SK-N-SH treated with all-trans-retinoic acid at 6 μM for 48 hours (cell line): ENCODE measurements around the gene WFDC10A.

ENCODE experiments used
- ATAC-seq: fragments of 200-7000 bp; cut with Tn5 transposase; 3 replicates; pipeline ENCODE4 v1.9.1; 2020; ENCODE audit warnings: mild to moderate bottlenecking, moderate library complexity
- ARNTL ChIP-seq: fragments of 450-650 bp; formaldehyde crosslinking; IDR thresholded peaks from 2 replicates; pipeline ENCODE4 v1.5.0; 2020; ENCODE audit warnings: low read depth, mild to moderate bottlenecking, moderate library complexity, borderline replicate concordance
- BACH2 ChIP-seq: fragments of 250-450 bp; sonication (Bioruptor Pico); IDR thresholded peaks from 2 replicates; pipeline ENCODE4 v1.9.0; 2021; ENCODE audit warnings: mild to moderate bottlenecking, borderline replicate concordance
- CSRNP3 ChIP-seq: fragments of 250-450 bp; sonication (Bioruptor Pico); IDR thresholded peaks from 2 replicates; pipeline ENCODE4 v1.5.1; 2021; ENCODE audit warnings: mild to moderate bottlenecking, moderate library complexity
- ESRRG ChIP-seq: fragments of 250-450 bp; sonication (Bioruptor Pico); IDR thresholded peaks from 2 replicates; pipeline ENCODE4 v1.6.1; 2021; ENCODE audit warnings: mild to moderate bottlenecking
- GLIS3 ChIP-seq: fragments of 250-450 bp; sonication (Bioruptor Pico); IDR thresholded peaks from 2 replicates; pipeline ENCODE4 v1.5.0; 2020; ENCODE audit warnings: mild to moderate bottlenecking, moderate library complexity
- ISL1 ChIP-seq: fragments of 250-450 bp; sonication (Bioruptor Pico); IDR thresholded peaks from 2 replicates; pipeline ENCODE4 v2.1.2; 2022; ENCODE audit warnings: mild to moderate bottlenecking, moderate library complexity
- PATZ1 ChIP-seq: fragments of 250-450 bp; sonication (Bioruptor Pico); IDR thresholded peaks from 2 replicates; pipeline ENCODE4 v1.8.0; 2020; ENCODE audit warnings: mild to moderate bottlenecking, moderate library complexity, borderline replicate concordance
- POU6F1 ChIP-seq: fragments of 250-450 bp; sonication (Bioruptor Pico); IDR thresholded peaks from 2 replicates; pipeline ENCODE4 v1.8.0; 2021; ENCODE audit warnings: low read depth, mild to moderate bottlenecking, moderate library complexity, borderline replicate concordance
- PPARA ChIP-seq: fragments of 250-450 bp; sonication (Bioruptor Pico); IDR thresholded peaks from 2 replicates; pipeline ENCODE4 v1.5.0; 2020; ENCODE audit warnings: mild to moderate bottlenecking, borderline replicate concordance
- RARB ChIP-seq: fragments of 250-450 bp; sonication (Bioruptor Pico); IDR thresholded peaks from 2 replicates; pipeline ENCODE4 v1.8.0; 2021; ENCODE audit warnings: mild to moderate bottlenecking, moderate library complexity
- SNAI2 ChIP-seq: fragments of 250-450 bp; sonication (Bioruptor Pico); IDR thresholded peaks from 2 replicates; pipeline ENCODE4 v1.5.0; 2020; ENCODE audit warnings: mild to moderate bottlenecking, moderate library complexity
- TCF4 ChIP-seq: fragments of 250-450 bp; sonication (Bioruptor Pico); IDR thresholded peaks from 2 replicates; pipeline ENCODE4 v1.8.0; 2021; ENCODE audit warnings: mild to moderate bottlenecking, moderate library complexity, borderline replicate concordance
- TOX ChIP-seq: fragments of 250-450 bp; sonication (Bioruptor Pico); IDR thresholded peaks from 2 replicates; pipeline ENCODE4 v1.8.0; 2021; ENCODE audit warnings: mild to moderate bottlenecking, moderate library complexity, borderline replicate concordance
- TSHZ2 ChIP-seq: fragments of 250-450 bp; sonication (Bioruptor Pico); IDR thresholded peaks from 2 replicates; pipeline ENCODE4 v1.5.0; 2020; ENCODE audit warnings: mild to moderate bottlenecking, moderate library complexity
- ZC3H10 ChIP-seq: fragments of 250-450 bp; sonication (Bioruptor Pico); IDR thresholded peaks from 2 replicates; pipeline ENCODE4 v1.5.1; 2021; ENCODE audit warnings: mild to moderate bottlenecking, moderate library complexity
- ZFP30 ChIP-seq: fragments of 450-650 bp; formaldehyde crosslinking; IDR thresholded peaks from 2 replicates; pipeline ENCODE4 v1.5.0; 2022; ENCODE audit warnings: mild to moderate bottlenecking, moderate library complexity
- ZNF70 ChIP-seq: fragments of 450-650 bp; formaldehyde crosslinking; IDR thresholded peaks from 2 replicates; pipeline ENCODE4 v1.5.0; 2020; ENCODE audit warnings: mild to moderate bottlenecking, moderate library complexity
- ZNF8 ChIP-seq: fragments of 450-650 bp; formaldehyde crosslinking; IDR thresholded peaks from 2 replicates; pipeline ENCODE4 v1.5.0; 2020; ENCODE audit warnings: mild to moderate bottlenecking, moderate library complexity

The WFDC10A gene

GRCh38 chr20:45670139-45670538 is 40.6 kb downstream of the WFDC10A start, which contains the start of gene WFDC11:
Gene WFDC11 (minus strand): TSS chr20:45670239. CDS start chr20:45650600, 19,639 bp downstream.
- TF ChIP-seq TCF4 (CRISPR knock-in tag) (no peak), ZFP30 (CRISPR knock-in tag) (no peak), PATZ1 (CRISPR knock-in tag) (no peak), ZNF70 (no peak), ARNTL (CRISPR knock-in tag) (no peak), ZC3H10 (CRISPR knock-in tag) (no peak), GLIS3 (CRISPR knock-in tag) (no peak), ESRRG (no peak), PPARA (CRISPR knock-in tag) (no peak), POU6F1 (CRISPR knock-in tag) (no peak), SNAI2 (CRISPR knock-in tag) (no peak), RARB (CRISPR knock-in tag) (no peak)
- ATAC-seq = no peak

- no peak for ATAC-seq
- no peak for TF ChIP-seq PPARA (CRISPR knock-in tag)
- TF ChIP-seq CSRNP3 = no peak
- no peak for TF ChIP-seq TOX (CRISPR knock-in tag)
- TF ChIP-seq RARB (CRISPR knock-in tag) = no peak
- no peak for TF ChIP-seq POU6F1 (CRISPR knock-in tag)
- no peak for TF ChIP-seq ISL1 (CRISPR knock-in tag)
- no peak for TF ChIP-seq TSHZ2
- no peak for TF ChIP-seq ZNF70
- TF ChIP-seq ESRRG = no peak
- TF ChIP-seq SNAI2 (CRISPR knock-in tag) = no peak
- TF ChIP-seq BACH2 (CRISPR knock-in tag) = no peak
- no peak for TF ChIP-seq ARNTL (CRISPR knock-in tag)
- no peak for TF ChIP-seq ZNF8 (CRISPR knock-in tag)
These were observed 43.2 kb downstream of the WFDC10A start for GRCh38 chr20:45672765-45673164.

- no peak for ATAC-seq
- TF ChIP-seq TCF4 (CRISPR knock-in tag) (no peak), CSRNP3 (no peak), ZC3H10 (CRISPR knock-in tag) (no peak), ZNF70 (no peak), GLIS3 (CRISPR knock-in tag) (no peak)
These were observed 50.1 kb downstream of the WFDC10A start for GRCh38 chr20:45679650-45680049.
